GM21825 (cell line): ENCODE measurements around the gene PRKCE.
A peak's percentile ranks its signal among the peaks of the same experiment; 100 is the strongest.
"Not testable (repeated sequence)": the region's sequence is repeated elsewhere in the genome, so short reads cannot be mapped to it uniquely, and the experiment has no call there.

Experiments used
- ATAC-seq: cut with Tn5 transposase; IDR thresholded peaks from one replicate; pipeline ENCODE4 v1.9.1; 2021; ENCODE audit warnings: mild to moderate bottlenecking, moderate library complexity; ENCODE audit not compliant: unreplicated experiment

PRKCE gene

DNA sequence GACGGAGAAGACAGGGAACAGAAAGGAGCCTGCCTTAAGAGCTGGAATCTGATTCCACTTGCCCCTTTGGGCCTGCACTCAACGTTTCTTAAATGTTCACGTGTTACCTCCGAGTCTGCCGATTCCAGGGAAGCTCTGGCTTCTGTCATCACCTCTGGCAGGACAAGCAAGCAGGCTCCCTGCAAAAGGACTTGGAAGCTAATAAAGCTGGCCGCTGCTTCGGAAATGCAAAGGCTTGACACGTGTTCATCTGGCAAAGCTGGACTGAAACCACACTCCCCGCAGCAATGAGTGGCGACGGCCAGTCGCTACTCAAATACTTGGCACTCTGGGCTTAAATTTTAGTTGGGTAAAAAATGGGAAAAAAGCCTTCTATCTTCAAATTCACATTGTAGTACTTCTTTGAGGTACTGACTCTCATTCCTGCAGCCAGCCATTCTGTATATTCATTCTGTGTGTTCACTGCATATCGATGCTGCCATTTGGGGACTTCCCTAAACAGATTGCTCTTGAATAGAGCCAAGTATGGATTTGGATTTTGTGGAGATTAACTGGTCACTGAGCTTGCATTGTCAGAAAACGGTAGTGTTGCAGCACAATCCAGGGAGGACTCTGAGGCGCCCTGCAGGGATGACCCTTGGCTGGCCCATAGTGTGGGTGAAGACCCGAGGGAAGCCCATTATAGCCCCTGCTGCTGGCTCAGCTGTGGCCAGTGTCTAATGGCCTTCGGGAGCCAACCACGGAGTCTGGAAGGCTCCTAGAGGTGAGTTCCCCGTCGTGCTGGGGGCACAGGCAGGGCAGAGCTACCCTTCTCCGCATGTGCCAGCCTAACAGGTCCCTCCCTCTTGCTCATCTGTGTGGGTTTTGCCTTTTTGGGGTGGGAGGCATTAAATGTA is 231.5 kb downstream of the PRKCE start:
- no peak for ATAC-seq

DNA sequence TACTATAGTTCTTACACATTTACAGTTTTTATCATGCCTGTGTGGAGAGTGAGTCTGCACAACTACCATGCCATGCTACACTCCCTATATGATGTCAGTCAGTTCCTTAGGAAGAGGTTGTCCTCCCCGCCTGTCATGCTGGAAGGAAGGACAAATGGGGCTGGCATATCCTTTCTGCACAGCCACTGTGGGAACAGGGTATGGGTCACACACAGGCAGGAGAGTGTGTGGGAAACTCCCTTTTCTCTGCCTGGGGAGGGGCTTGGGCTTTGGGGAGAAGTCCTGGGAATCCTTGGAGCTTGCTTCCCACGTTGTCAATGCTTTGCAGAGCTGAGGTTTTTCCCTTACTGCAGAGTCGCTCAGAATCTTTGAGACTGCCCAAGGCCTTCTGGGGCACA is 232.1 kb downstream of the PRKCE start:
- ATAC-seq, result no peak

DNA sequence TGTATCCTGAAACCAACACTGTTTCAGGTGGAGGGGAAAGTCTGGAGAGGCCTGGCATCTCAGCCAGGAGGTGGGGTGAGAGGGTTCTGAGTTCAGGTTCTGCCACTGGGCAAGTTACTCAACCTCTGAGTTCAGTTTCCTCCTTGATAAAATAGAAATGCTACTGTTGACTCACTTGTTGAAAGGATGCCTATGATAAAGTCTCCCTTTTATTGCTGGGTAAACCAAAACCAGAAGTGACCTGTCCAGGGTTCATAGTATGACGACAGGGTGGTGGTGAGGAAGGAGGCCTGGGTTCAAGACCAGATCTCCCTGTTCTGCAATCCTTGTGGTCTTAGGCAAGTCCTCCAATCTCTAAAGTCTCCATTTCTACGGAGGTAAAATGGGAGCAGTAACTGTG is 232.7 kb downstream of the PRKCE start:
- ATAC-seq, result no peak

DNA sequence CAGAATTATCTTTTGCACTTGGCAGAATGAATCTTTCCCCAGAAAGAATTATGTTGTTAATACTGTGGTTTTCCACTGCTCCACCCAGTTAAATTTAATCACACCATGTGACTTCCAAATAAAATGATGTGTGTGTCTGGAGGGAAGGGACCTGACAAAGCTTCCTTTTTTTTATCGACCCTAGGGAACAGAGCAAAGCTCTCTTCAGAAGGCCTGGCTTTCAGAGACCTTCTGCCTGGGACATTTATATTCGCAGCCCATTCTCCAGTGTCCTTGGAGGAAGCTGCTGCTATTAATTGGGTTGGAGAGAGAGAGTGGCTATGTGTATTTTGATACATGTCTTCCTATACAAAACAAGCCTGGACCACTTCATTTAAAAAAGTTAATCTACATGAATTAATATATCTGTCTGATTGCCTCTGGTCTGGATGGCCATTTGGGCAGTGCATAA is 233.7 kb downstream of the PRKCE start:
- ATAC-seq, result no peak

DNA sequence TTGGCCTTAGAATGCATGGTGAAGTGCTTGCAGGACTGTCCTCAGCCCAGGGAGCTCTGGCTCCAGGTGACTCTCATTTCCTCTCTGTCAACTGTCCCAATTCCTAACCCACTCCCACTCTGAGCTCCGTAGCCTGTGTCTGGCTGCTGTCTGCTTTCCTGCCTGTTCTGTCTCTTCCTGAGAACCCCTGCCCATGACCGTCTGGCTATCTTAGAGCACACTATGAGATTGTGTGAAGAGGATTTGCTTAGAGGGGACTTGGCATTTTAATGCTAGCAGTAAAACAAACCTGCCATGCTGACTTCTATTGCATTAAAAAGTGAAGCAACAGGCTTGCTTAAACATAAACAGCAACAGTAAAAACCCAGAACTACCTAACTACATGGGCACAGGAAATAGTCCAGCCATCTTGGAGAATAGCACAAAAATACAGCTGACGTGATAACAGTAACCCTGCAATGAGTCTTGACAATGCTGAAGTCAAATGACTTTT is 234.7 kb downstream of the PRKCE start:
- ATAC-seq, result no peak

DNA sequence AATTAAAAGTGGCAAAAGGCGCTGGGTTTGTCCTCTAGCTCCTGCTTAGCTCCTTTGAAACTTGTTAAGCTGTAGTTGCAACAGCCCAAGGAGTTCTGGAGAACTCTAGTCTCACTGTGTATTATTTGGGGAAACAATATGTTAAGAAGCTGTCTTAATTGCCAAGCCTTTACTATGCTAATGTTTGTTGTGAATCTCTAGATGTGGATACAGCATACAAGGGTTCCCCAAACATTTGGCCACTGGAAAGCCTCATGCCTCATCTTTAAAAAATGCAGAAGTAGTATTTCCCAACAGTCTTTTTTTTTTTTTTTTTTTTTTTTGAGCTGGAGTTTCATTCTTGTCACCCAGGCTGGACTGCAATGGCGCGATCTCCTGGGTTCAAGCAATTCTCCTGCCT is 236.7 kb downstream of the PRKCE start:
- no peak for ATAC-seq

DNA sequence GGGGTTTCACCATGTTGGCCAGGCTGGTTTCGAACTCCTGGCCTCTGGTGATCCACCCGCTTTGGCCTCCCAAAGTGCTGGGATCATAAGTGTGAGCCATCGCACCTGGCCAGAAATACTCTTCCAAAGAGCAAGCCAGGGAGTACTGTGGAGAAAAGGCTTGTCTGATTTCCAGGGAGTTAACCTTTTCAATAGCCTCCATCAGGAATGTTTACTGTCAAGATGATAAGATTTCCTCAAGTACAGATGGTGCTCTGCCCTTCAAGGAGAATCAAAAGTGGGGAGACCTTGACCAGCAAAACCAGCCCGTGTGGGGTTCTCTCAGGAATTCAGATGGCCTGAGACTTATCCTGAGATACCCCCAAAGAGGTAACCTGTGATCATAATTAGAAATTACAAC is 237.2 kb downstream of the PRKCE start:
- no peak for ATAC-seq

DNA sequence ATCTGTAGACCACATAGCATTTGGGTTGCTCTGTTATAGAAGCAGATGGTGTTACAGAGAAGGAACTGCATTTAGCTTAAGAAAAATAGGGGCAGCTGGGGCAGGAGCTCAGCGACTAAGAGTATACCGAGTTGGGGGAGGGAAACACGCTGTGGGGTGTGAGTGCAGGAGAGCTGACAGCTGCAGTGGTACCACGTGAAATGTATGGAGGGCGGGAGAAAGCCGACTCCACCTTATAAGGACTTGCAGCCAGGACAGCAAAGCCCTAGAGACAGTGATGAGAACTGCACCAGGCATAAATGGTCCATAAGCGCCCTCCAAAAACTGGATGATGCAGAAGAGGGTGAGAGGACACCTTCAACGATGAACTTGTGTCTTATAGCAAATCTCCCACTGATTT is 237.6 kb downstream of the PRKCE start:
- ATAC-seq, result peak; percentile 83

DNA sequence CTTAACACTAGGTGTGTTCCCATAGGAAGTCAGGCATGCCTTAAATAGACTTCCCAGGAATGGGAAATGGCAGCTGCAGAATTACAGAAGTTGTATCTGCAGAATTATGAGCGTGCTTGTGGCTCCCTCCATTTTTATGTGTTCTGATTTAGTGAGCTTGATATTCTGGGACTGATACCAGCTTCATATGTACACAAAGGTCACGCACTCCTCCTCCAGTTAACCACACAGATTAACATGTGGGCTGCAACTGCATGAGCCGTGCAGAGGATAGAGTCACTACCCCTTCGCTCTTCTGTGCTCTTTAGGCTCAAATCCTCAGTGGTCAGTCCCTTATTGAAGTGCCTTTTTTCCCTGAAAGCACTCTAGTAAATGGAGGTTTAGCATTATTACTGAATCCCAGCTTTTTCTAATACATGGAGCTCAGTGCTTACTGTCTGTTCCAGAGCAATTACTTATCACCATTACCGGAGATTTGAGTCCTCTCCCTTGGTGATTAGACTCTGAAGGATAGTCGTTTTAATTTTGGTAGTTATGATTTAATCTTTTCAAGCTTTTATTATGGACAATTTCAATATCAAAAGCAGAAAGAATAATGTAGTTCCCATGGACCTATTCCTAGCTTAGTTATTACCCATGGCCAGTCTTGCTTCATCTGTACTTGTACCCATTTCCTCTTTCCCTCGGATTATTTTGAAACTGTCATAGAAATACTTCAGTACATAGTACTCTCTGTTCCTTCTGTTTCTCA is 238.3 kb downstream of the PRKCE start:
- ATAC-seq, result peak; percentile 33

DNA sequence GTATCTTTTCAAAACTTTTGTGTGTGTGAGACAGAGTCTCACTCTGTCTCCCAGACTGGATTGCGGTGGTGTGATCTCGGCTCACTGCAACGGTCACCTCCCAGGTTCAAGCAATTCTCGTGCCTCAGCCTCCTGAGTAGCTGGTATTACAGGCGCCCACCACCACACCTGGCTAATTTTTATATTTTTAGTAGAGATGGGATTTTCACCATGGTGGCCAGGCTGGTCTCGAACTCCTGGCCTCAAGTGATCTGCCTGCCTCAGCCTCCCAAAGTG is 238.8 kb downstream of the PRKCE start:
- ATAC-seq, result not testable (repeated sequence)

DNA sequence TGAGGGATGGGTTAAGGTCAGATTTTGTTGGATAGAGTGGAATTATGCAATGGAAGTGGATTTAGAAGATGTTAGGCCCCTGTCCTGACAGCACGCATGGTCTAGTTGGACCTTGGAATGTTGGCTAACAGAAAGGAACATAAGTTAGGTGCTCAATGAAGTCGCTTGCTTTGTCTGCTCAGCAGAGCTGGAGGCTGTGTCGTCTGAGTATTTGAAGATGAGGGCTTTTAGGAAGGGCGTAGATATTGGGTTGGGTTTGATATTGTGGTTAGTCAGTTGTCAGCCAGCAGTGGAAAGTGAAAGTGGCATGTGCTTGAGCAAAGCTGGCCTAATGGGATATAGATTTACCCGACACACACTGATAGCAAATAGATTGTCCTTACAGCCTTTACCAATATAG is 239.3 kb downstream of the PRKCE start:
- ATAC-seq, result no peak

DNA sequence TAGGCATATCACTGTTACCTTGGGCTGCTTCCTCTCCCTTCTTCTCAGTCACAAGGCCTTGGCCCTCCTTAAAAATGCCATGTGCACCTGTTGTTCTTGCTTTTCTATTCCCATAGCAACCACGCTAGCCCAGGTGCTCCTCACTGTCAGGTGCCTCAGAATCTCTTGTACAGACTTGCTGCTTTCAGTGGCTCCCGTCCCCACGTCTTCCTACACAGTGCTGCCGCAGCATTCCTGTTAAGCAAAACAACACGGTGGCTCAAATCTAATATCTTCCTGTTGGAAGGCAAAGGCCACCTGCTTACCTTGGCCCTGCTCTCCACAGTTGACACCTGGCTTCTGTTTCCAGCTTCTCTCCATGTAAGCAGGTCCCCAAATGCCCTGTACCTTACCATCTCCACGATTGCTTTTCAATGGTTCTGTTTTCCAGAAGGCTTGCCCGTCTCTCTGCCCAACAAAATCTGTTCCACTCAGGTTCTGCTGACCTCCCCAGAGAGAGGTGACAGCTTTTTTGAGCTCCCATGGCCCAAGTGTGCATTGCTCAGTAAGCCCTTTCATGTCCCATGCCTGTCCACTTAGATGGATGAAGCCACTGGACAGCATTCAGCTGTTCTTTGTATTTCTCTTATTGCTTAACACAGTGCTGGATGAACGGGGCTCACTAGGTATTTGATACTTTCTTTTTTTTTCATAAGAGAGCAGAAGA is 240.4 kb downstream of the PRKCE start:
- ATAC-seq, result no peak

DNA sequence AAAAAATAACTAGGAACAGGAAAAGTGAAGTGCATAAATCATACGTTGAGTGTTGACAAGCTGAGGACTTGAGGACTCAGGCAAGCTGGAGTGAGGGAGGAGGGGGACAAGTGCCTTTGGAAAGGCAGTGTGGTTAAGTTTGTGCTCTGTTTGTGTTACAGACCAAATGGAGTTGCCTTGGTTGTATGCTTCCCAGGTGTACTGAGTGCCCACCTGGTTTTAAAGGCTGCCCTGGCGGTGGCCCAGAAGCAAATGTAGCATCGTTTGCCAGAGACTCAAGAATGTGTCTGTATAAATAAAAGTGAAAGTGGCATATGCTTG is 240.9 kb downstream of the PRKCE start:
- ATAC-seq, result no peak

DNA sequence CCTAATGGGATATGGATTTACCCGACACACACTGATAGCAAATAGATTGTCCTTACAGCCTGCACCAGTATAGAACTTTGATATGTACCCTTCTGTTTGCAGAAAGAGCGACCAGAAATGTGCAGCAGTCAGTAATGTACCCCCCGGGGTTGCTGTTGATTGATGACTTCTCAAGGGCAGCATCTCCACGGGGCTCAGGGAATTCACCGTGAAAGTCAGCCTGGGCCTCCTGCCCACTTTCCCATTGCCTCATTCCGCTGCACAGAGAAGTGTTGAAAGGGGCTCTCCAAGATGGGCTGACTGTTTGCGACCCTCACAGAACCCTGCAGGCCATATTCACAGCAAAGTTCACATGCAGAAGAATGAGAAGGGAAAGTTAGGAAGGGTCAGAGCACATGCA is 241.3 kb downstream of the PRKCE start:
- no peak for ATAC-seq

DNA sequence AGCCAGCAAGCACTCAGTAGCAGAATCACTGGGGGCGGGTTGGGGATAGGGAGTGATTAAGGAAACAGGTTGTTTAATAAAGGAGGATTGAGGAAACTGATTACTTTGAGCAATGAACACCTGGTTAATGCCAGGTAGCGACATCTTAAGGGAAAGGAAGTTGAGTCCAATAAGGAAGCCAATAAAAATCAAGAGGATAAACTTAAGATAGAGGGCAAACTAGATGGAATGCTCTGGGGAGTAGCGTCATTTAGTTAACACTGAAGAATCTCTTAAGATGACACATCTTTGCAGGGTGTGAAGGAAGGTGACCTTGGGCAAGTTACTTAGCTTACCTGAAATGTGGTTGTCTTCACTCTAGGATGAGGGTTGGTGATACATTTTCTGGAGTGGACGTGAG is 242.7 kb downstream of the PRKCE start:
- no peak for ATAC-seq

DNA sequence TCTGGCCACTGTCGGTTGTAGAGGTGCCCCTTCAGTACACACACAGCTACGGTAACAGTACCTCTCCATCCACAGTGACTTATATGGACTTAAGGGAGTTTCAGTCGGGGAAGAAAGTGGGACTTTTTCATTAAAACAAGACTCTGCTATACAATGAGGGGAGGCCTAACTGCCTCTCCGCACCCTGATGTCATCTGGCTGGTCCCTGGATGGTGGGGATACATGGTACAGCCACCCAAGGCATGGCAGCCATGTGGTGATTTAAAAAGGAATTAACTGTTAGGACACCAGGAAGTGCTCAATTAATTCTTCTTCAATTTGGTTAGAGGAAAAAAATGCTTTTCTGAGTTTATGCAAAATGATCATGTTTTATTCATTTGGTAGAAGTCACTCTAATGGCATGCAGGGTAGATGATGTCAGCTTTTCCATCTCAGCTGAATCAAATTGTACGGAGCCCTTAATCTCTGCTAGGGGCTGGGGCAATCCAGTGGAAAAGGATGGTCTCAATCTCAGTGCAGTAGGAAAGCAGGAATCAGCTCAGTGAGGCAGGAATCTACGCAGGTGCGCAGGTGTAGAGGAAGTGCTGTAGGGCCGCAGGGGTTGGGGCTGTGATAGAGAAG is 243.9 kb downstream of the PRKCE start:
- no peak for ATAC-seq

DNA sequence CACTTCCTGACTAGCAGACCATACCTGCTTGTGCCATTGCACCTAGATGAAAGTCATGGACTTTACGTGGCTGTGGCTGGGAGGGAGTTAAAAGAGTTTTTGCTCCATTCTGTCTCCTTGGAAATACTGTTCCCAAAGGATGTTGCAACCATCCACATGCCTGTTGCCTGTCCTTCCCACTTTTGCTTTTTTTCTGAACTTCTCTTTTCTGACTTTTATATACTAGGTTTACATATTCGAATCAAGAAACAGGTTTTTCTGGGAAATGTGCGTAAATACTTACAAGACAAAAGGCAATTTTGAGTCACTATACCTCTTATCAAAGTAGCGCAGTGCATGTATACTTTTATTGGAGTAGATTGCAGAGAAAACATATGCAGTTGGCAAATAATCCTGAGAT is 244.8 kb downstream of the PRKCE start:
- no peak for ATAC-seq

DNA sequence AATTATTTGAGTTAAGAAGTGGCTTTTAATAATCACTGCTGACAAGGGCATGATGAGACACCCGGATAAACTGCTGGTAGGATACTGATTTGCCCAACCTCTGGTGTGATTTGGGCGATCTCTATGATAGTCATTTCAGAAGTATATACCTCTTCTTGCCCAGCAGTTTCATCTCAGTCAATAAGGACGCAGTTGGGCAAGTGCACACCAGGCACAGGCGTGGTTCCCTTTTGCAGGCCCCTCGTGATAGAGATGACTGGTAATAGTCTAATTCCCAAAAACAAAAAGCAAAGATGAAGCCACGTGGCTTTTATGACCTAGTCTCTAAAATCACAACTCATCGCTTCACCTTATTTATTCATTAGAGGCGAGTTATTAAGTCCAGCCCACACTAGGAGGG is 246.4 kb downstream of the PRKCE start:
- ATAC-seq, result no peak

DNA sequence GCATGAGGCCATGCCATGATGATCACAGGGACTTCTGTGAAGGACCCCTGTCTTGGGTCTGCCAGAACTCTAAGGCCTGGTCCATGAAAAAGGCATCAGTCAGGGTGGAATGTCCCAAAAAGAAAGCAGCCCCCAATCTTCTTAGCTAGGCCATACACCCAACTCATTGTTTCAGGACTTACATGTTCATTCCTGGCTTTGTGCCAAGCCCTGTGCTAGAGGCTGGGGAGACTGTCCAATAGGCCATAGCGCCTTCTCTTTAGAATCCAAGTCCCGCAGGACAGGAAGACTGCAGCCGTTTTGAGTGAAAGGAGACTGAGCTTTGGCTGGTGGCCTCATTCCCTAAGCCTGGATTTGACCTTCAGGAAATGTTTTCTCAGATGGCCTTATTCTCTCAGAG is 247.3 kb downstream of the PRKCE start:
- ATAC-seq, result no peak

DNA sequence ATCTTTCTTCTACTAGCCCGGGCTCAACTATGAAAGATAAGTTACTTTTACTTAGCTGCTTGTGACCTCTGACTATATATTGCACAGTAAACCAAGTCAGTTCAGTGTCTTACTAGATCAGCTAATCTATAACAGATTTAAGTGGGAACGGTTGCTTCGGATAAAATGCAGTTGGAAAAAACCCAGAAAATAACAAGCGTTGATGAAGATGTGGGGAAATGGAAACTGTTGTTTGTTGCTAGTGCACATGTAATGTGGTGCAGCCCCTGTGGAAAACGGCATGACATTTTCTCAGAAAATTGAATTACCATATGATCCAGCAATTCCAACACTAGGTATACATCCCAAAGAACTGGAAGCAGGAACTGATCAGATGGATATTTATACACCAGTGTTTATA is 248.5 kb downstream of the PRKCE start:
- ATAC-seq, result no peak

DNA sequence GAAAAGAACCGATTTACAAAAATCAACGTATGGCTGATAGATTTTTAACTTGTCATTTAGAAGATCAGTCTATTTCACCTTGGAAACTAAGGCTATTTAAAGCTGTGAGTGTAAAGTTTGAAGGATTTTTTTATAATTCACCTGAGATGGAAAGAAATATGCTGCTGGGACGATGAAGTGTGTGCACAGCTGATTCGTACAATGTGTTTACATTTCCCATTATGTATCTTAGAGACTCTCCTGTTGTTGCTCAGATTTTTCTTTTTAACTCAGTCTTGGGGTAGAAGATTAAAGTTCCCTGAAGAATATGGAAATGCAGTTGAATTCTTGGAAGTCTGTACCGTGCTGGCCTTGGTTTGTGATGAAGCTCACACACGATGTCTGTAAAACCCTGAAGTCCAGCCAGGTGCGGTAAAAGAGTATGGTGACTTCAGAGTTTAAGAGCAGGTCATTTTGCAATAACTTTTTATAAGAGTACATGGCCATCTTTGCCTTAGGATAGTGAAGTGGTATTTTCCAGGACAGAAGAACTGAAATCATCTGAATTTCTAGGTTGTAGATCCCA is 250.1 kb downstream of the PRKCE start:
- ATAC-seq, result no peak
